Body of pancreas (tissue), 4 donors: ENCODE data around the gene IKZF1. TPM values are rescaled to one million over a fixed set of nuclear protein-coding genes. Genes with fewer than 3 reads are reported as not detected.

Source experiments
- ATAC-seq: fragments of 150-250 bp; one replicate; pipeline ENCODE4 v1.9.1; 2016
- DNase-seq, 4 donors: peaks; one replicate each; pipeline ENCODE4 v3.0.0-alpha.2; 2019
- H3K27ac ChIP-seq, 4 donors: fragments of 200-600 bp; sonication (generic); 1 replicate in 3 of 4; 2 replicates in 1 of 4; pipeline versions ENCODE4 v1.5.1 to v1.6.1; 2016 to 2019; ENCODE audit warnings: mild to moderate bottlenecking in 1 of 4, mixed read lengths in 1 of 4, moderate library complexity in 1 of 4
- H3K27me3 ChIP-seq, 2 donors: fragments of 200-600 bp; sonication (generic); one replicate each; pipeline ENCODE4 v1.6.0; 2016; ENCODE audit warnings: mild to moderate bottlenecking in 1 of 2
- H3K36me3 ChIP-seq, 2 donors: fragments of 200-600 bp; sonication (generic); replicated peaks in 1 of 2; 2 replicates each; pipeline ENCODE4 v1.5.1; 2016; ENCODE audit warnings: low read depth in 2 of 2; ENCODE audit not compliant: insufficient read depth in 1 of 2
- H3K4me1 ChIP-seq: fragments of 200-600 bp; sonication (generic); one replicate; pipeline ENCODE4 v1.6.0; 2016
- H3K4me3 ChIP-seq, 2 donors: fragments of 200-600 bp; sonication (generic); 1 replicate in 1 of 2; 2 replicates in 1 of 2; pipeline ENCODE4 v1.5.1; 2016 to 2019
- H3K9me3 ChIP-seq, 3 donors: fragments of 200-600 bp; sonication (generic); 1 replicate in 2 of 3; 2 replicates in 1 of 3; pipeline ENCODE4 v1.5.1; 2016
- POLR2A ChIP-seq, 3 donors: fragments of 450-650 bp; IDR thresholded peaks; one replicate each; pipeline ENCODE4 v1.6.1; 2016; ENCODE audit warnings: antibody characterized with exemption in 3 of 3, mild to moderate bottlenecking in 2 of 3
- WGBS, 2 donors: methylation state at CpG; one replicate each; pipeline ENCODE4 v1.1.5; 2017; 5-methylcytosine and 5-hydroxymethylcytosine counted together
- intact Hi-C: fragments of 100-400 bp; cut with DNase I; formaldehyde crosslinking; loops from one replicate; pipeline ENCODE4 v1.15.1; 2023
- total RNA-seq, 2 donors: library from RNA; depleted of rRNA; stranded (reverse); fragments of >200 nt; gene quantifications; one replicate each; pipeline ENCODE4 v1.1.0, GENCODE V29; 2016
- TF ChIP-seq, protein P1 (sequence below), 7 experiments: fragments of 450-650 bp in 4 of 7; fragments of 200-600 bp in 3 of 7; sonication (generic) in 3 of 7; IDR thresholded peaks; one replicate each; pipeline ENCODE4 v1.5.1; 2016 to 2019; ENCODE audit warnings: antibody characterized with exemption in 7 of 7

The IKZF1 gene
- total RNA-seq, 2 donors from 2014 or later: 3.9 to 16.5 TPM

- Histone ChIP-seq H3K36me3 (no peaks in the 10 kb centered on the region), H3K4me3 (no peak overlapping the region), H3K4me1 (no peaks in the 10 kb centered on the region), H3K9me3 (no peaks in the 10 kb centered on the region), H3K27me3 (no peaks in the 10 kb centered on the region), H3K27ac (no peak overlapping the region)
- TF ChIP-seq, protein P1, sequence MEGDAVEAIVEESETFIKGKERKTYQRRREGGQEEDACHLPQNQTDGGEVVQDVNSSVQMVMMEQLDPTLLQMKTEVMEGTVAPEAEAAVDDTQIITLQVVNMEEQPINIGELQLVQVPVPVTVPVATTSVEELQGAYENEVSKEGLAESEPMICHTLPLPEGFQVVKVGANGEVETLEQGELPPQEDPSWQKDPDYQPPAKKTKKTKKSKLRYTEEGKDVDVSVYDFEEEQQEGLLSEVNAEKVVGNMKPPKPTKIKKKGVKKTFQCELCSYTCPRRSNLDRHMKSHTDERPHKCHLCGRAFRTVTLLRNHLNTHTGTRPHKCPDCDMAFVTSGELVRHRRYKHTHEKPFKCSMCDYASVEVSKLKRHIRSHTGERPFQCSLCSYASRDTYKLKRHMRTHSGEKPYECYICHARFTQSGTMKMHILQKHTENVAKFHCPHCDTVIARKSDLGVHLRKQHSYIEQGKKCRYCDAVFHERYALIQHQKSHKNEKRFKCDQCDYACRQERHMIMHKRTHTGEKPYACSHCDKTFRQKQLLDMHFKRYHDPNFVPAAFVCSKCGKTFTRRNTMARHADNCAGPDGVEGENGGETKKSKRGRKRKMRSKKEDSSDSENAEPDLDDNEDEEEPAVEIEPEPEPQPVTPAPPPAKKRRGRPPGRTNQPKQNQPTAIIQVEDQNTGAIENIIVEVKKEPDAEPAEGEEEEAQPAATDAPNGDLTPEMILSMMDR (IDR thresholded peaks at IDR 0.05): no peak
- no peak for TF ChIP-seq POLR2A (IDR thresholded peaks at IDR 0.05)
- 53 to 69% methylated on average over 7 of the region's 7 CpGs for WGBS, 2 donors
- DNase-seq (no peak), ATAC-seq (no peak)
- intact Hi-C loops: no loop called here
These were observed 35.5 kb downstream of the IKZF1 start for GRCh38 chr7:50339990-50340500.

DNA sequence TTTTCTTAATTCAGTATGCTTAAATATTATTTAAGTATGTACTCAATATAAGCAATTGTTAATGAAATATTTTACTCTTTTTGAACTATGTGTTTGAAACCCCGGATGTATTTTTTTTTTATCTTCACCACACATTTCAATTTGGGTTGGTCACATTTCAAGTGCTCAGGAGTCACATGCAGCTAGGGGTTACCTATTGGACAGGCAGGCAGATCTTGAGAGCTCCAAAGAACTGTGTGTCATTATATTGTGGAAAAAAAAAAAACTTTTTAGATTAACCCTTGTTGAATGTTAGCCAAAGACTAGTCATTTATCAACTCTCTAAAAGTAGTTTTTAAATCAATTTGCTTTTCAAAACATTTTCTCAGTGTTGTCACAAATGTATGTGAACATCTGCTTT lies 37.2 kb downstream of the IKZF1 start:
- Histone ChIP-seq H3K36me3 (no peaks in the 10 kb centered on the region), H3K27ac (no peak overlapping the region), H3K27me3 (no peaks in the 10 kb centered on the region), H3K4me1 (no peaks in the 10 kb centered on the region), H3K4me3 (no peak overlapping the region), H3K9me3 (no peaks in the 10 kb centered on the region)
- DNase-seq (no peak), ATAC-seq (no peak)
- no peak for TF ChIP-seq POLR2A (IDR thresholded peaks at IDR 0.05)
- TF ChIP-seq, protein P1 (IDR thresholded peaks at IDR 0.05): no peak
- 24 to 28% methylated on average over 1 of the region's 1 CpG for WGBS, 2 donors
- intact Hi-C loops: no loop called here

- no peaks in the 10 kb centered on the region for H3K4me1 ChIP-seq
- peak; percentile 38 for ATAC-seq
- H3K27me3 ChIP-seq: no peaks in the 10 kb centered on the region
- 8 to 22% methylated on average over 8 of the region's 8 CpGs for WGBS, 2 donors
- intact Hi-C loops: no loop called here
- no peak overlapping the region for H3K27ac ChIP-seq
- H3K4me3 ChIP-seq: no peak overlapping the region
- H3K9me3 ChIP-seq: no peaks in the 10 kb centered on the region
- TF ChIP-seq, protein P1 (IDR thresholded peaks at IDR 0.05): no peak
- TF ChIP-seq POLR2A (IDR thresholded peaks at IDR 0.05): no peak
- peak in 2 of 4 donors; percentile 28 to 47 for DNase-seq
- no peaks in the 10 kb centered on the region for H3K36me3 ChIP-seq
These were observed 38.1 kb downstream of the IKZF1 start for GRCh38 chr7:50342616-50343114.

DNA sequence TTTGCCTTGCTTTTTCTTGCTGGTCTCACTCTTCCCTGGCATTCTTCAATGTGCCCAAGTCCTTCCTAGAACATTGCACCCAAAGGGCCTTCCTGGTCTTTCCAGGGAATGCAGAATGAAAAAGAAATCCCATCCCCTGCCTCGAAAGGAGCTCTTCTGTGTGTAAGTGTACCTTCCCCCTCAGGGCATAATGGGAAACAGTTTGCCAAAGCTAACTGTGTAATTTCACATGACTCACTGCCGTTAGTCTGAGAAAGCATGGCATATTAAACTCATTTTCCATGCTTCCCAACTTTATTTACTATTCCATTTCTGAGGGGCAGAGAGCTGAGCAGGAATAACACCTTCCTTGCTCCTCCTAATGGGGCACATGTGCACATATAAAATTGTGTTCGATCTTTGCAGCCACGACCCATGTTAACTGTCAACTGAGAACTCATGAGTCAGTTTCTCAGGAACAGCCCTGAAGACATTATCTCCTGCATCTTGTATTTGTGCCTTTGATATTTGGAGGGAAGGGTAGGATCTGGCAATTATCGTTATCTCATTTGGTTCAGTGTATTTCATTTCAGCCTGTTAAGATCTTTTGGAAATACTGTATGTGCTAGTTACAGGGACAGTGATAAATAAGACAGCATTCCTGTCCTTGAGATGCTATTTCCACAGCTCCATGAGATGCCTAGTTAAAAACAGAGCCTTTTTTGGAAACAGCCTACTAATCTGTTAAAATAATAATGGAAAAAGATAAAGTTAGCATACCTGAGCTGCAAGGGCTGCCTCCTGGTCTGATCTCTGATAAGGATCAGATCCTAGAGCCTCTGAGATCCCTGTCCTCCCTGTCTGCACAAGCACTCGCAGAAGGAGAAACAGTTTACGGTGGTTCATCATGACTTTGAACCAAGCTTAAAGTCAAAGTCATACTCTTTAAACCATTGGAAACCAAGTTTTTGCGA lies 42.3 kb downstream of the IKZF1 start:
- Histone ChIP-seq H3K4me3 (no peak overlapping the region), H3K9me3 (no peaks in the 10 kb centered on the region), H3K27me3 (no peaks in the 10 kb centered on the region), H3K4me1 (no peaks in the 10 kb centered on the region), H3K36me3 (no peaks in the 10 kb centered on the region), H3K27ac (no peak overlapping the region)
- DNase-seq: no peak
- WGBS, 2 donors: 59 to 62% methylated on average over 8 of the region's 8 CpGs
- TF ChIP-seq, protein P1 (IDR thresholded peaks at IDR 0.05): no peak
- no peak for TF ChIP-seq POLR2A (IDR thresholded peaks at IDR 0.05)
- no peak for ATAC-seq
- intact Hi-C loops: no loop called here
